ENCODE results near the gene PSME4. TPM values are rescaled to one million over a fixed set of nuclear protein-coding genes. Genes with fewer than 3 reads are reported as not detected.

Gene PSME4
- total RNA-seq, 1 donor from 2014 or later: 74.3 TPM

DNA sequence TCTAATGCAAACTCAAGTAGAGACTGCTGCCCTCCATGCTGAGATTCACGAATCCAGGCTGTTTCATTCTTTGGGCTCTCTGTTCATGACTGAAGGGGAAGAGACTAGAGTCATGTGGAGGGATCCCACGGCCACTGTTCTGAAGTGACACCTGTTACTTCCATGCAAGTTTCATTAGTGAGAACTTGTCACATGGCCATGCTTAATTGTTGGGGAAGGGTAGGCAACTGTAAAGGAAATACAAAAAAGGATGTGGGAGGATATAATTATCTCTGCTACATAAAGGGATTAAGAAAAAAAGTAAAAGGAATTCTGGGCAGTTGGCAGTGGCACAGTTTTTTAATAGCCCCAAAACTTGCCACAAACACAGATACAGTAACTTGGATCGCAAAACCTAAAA lies 28.0 kb upstream of the PSME4 start:
- no peak for ATAC-seq (ENCODE audit: low read depth)
- H3K4me1 Mint-ChIP-seq: peaks cover 12% of the 10 kb centered on the region
- DNase-seq: no peak
- no peaks in the 10 kb centered on the region for H3K36me3 Mint-ChIP-seq (ENCODE audit: low read depth)
- POLR2A ChIA-PET: no interaction called here
- intact Hi-C loops (cut with micrococcal nuclease): no loop called here
- TF ChIP-seq, protein P1, sequence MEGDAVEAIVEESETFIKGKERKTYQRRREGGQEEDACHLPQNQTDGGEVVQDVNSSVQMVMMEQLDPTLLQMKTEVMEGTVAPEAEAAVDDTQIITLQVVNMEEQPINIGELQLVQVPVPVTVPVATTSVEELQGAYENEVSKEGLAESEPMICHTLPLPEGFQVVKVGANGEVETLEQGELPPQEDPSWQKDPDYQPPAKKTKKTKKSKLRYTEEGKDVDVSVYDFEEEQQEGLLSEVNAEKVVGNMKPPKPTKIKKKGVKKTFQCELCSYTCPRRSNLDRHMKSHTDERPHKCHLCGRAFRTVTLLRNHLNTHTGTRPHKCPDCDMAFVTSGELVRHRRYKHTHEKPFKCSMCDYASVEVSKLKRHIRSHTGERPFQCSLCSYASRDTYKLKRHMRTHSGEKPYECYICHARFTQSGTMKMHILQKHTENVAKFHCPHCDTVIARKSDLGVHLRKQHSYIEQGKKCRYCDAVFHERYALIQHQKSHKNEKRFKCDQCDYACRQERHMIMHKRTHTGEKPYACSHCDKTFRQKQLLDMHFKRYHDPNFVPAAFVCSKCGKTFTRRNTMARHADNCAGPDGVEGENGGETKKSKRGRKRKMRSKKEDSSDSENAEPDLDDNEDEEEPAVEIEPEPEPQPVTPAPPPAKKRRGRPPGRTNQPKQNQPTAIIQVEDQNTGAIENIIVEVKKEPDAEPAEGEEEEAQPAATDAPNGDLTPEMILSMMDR (IDR thresholded peaks at IDR 0.05): no peak
- no peak overlapping the region for H3K4me3 Mint-ChIP-seq
- CTCF ChIA-PET: no interaction called here
- H3K27ac Mint-ChIP-seq: no peak overlapping the region
- no peaks in the 10 kb centered on the region for H3K27me3 Mint-ChIP-seq
- H3K9me3 Mint-ChIP-seq: no peaks in the 10 kb centered on the region

DNA sequence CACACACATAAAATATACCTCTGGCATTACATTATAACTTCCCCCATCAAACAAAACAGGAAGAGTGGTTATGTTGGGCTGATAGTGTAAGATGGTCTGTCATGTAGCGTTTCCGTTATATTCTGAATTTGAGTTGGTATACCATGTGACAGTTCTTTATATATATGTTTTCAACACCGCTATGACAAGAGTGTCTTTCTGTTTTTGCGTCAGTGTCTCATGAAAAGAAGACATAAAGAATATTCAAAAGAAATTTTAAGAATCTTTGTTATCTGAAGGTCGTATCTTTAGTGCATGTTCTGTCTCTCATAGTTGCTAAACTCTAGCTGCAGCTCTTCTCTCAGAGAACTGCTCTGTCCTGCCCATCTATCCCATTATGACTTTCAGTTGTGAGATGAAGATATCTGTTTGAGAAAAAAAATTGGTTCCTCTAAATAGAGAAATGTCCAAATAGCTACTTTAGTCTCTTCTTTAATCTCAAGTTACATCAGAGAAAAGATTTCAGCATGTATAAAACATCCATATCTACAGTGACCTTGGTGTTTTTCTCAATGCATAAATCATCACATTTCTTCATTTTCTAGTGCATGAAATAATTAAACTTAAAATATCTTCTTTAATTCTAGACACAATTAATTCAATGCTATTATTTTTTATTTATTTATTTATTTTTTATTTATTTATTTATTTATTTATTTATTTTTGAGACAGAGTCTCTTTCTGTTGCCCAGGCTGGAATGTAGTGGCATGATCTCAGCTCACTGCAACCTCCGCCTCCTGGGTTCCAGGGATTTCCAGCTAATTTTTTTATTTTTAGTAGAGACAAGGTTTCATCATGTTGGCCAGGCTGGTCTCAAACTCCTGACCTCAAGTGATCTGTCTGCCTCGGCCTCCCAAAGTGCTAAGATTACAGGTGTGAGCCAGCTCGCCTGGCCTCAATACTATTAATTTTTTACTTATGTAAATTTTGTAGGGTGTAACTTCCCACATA lies 24.3 kb upstream of the PSME4 start:
- ATAC-seq (ENCODE audit: low read depth) (peak; percentile 87), DNase-seq (no peak)
- H3K4me1 Mint-ChIP-seq: peaks cover 29% of the 10 kb centered on the region
- POLR2A ChIA-PET: interaction anchor here (0.5 to 1.8 kb wide), 6 partner anchors 19 to 1629 kb away, joined by 3 to 13 read pairs (median 3); partner anchors contain the start of gene PSME4
- H3K27ac Mint-ChIP-seq: peak overlapping the region; percentile 76
- CTCF ChIA-PET: no interaction called here
- no peaks in the 10 kb centered on the region for H3K27me3 Mint-ChIP-seq
- intact Hi-C loops (cut with micrococcal nuclease): no loop called here
- no peaks in the 10 kb centered on the region for H3K9me3 Mint-ChIP-seq
- peak overlapping the region; percentile 52 for H3K4me3 Mint-ChIP-seq
- TF ChIP-seq, protein P1 (IDR thresholded peaks at IDR 0.05): no peak
- H3K36me3 Mint-ChIP-seq (ENCODE audit: low read depth): peaks cover 3% of the 10 kb centered on the region

DNA sequence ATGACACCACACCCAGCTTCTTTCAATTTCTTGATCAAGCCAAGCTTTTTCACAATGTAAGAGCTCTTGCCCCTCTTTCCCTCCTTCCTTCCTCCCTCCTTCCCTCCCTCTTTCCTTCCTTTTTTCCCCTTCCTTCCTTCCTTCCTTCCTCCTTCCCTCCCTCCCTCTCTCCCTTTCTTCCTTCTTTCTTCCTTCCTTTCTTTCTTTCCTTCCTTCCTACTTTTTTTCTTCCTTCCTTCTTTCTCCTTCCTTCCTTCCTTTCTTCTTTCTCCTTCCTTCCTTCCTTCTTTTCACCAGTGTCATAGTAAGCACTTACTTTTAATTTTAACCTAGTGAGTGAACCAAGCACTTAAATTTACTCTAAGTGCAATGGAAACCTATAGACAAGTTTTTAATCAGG lies 21.2 kb upstream of the PSME4 start:
- Mint-ChIP-seq H3K4me3 (no peak overlapping the region), H3K27ac (no peak overlapping the region), H3K4me1 (peaks cover 39% of the 10 kb centered on the region), H3K36me3 (ENCODE audit: low read depth) (peaks cover 7% of the 10 kb centered on the region), H3K9me3 (no peaks in the 10 kb centered on the region), H3K27me3 (no peaks in the 10 kb centered on the region)
- no peak for DNase-seq
- ChIA-PET POLR2A (no interaction called here), CTCF (no interaction called here)
- TF ChIP-seq, protein P1 (IDR thresholded peaks at IDR 0.05): no peak
- no peak for ATAC-seq (ENCODE audit: low read depth)
- intact Hi-C loops (cut with micrococcal nuclease): no loop called here

DNA sequence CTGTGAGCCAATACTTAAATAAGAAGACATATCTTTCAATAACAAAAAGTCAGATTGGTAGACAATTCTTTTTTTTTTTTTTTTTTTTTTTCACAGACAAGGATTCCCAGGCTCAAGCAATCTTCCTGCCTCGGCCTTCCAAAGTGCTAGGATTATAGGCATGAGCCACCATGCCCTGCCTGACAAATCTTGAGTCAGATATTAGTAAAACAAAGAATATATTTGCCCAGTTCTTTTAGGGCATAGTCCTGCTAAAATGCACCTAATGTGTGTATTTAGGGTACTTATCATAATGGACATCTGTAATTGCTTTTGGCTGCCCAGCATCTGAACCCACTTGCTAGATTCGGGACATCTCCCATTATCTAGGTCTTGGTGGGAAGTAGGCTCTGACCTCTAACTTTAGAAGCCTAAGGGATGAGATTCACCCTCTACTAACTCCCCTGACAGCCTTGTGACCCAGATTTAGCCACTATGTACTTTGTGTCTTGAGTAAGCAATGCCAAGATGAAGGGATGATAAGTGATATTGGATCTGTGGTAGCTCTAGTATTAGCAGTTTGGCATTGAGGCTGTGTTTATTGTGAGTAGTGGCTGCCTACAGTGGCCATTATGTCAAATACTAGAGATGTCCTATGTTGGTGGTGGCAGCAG lies 18.5 kb upstream of the PSME4 start:
- intact Hi-C loops (cut with micrococcal nuclease): no loop called here
- no peak for ATAC-seq (ENCODE audit: low read depth)
- TF ChIP-seq, protein P1 (IDR thresholded peaks at IDR 0.05): no peak
- ChIA-PET CTCF (no interaction called here), POLR2A (no interaction called here)
- peaks cover 13% of the 10 kb centered on the region for H3K36me3 Mint-ChIP-seq (ENCODE audit: low read depth)
- H3K4me3 Mint-ChIP-seq: no peak overlapping the region
- H3K9me3 Mint-ChIP-seq: no peaks in the 10 kb centered on the region
- no peak overlapping the region for H3K27ac Mint-ChIP-seq
- DNase-seq: no peak
- peaks cover 35% of the 10 kb centered on the region for H3K4me1 Mint-ChIP-seq
- no peaks in the 10 kb centered on the region for H3K27me3 Mint-ChIP-seq

DNA sequence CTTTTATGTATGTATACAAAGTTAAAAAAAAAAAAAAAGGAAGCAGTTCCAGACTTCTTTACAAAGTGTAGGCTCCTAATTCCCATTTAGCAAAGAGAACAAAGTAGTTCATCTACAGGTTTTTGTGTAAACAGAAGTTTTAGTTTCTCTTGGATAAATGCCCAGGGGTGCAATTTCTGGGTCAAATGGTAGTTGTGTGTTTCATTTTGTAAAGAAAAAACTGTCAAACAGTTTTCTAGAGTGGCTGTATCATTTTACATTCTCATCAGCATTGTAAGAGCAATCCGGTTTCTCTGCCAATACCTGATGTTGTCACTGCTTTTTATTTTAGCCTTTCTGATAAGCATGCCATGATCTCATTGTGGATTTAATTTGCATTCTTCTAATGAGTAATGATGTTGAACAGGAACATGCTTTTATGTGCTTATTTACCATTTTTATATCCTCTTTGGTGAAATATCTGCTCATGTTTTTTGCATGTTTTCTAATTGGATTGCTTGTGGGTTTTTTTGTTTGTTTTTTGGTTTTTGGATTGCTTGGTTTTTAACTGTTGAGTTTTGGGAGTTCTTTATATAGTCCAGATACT lies 16.6 kb upstream of the PSME4 start:
- ChIA-PET POLR2A (no interaction called here), CTCF (no interaction called here)
- Mint-ChIP-seq H3K4me1 (peaks cover 18% of the 10 kb centered on the region), H3K36me3 (ENCODE audit: low read depth) (peaks cover 22% of the 10 kb centered on the region), H3K9me3 (no peaks in the 10 kb centered on the region), H3K4me3 (no peak overlapping the region), H3K27ac (peak overlapping the region; percentile 70), H3K27me3 (no peaks in the 10 kb centered on the region)
- ATAC-seq (ENCODE audit: low read depth): no peak
- intact Hi-C loops (cut with micrococcal nuclease): no loop called here
- TF ChIP-seq, protein P1 (IDR thresholded peaks at IDR 0.05): no peak
- no peak for DNase-seq
